IPS DF 6.9 (cell line): Measurements from ENCODE around the gene FGF10.

Experiments used
- DNase-seq: peaks from one replicate; pipeline ENCODE4 v3.0.0-alpha.2; 2013; ENCODE audit warnings: low read depth, low spot score
- H3K27ac ChIP-seq: one replicate; pipeline ENCODE4 v1.5.1; 2013; ENCODE audit warnings: low read length, control low read depth
- H3K27me3 ChIP-seq: 2 replicates; pipeline ENCODE4 v1.6.1; 2013; ENCODE audit warnings: mild to moderate bottlenecking, low read length; ENCODE audit not compliant: control insufficient read depth, insufficient read depth
- H3K36me3 ChIP-seq: 2 replicates; pipeline ENCODE4 v1.6.1; 2013; ENCODE audit warnings: low read length; ENCODE audit not compliant: control insufficient read depth, insufficient read depth
- H3K4me1 ChIP-seq: 2 replicates; pipeline ENCODE4 v1.6.1; 2013; ENCODE audit warnings: low read length; ENCODE audit not compliant: control insufficient read depth, insufficient read depth
- H3K4me3 ChIP-seq: 2 replicates; pipeline ENCODE4 v1.5.1; 2013; ENCODE audit warnings: mild to moderate bottlenecking, low read length
- H3K9me3 ChIP-seq: 2 replicates; pipeline ENCODE4 v1.6.1; 2013; ENCODE audit warnings: low read length, inconsistent platforms; ENCODE audit not compliant: control insufficient read depth, insufficient read depth
- WGBS: extraction: QIAGEN DNeasy Blood & Tissue Kit; methylation state at CpG from one replicate; pipeline ENCODE4 v1.1.7; 2013; ENCODE audit warnings: mixed read lengths, missing lambda C conversion rate; ENCODE audit not compliant: insufficient read length, insufficient coverage; 5-methylcytosine and 5-hydroxymethylcytosine counted together

Gene FGF10

DNA sequence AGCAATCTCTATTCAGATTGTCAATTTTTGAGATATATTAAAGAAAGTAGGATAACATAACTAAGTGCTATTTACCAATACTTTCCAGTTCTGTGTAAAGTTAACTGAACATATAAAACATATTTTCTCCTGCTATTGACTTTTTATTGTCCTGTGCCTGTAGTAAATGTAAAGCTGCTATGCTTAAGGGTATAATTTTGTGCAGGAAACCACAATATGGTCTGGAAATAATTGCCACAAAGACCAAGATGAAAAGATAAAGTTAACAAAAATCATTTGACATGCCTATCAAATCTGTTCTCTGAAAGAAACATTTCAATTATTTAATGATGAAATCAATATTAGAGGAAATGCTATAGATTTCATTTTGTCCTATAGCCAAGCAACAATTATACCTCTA, 121.3 kb downstream of the FGF10 start:
- DNase-seq: no peak
- Histone ChIP-seq H3K4me1 (no peaks in the 10 kb centered on the region), H3K9me3 (no peaks in the 10 kb centered on the region), H3K27me3 (no peaks in the 10 kb centered on the region), H3K36me3 (no peaks in the 10 kb centered on the region), H3K4me3 (no peak overlapping the region), H3K27ac (no peak overlapping the region)

DNA sequence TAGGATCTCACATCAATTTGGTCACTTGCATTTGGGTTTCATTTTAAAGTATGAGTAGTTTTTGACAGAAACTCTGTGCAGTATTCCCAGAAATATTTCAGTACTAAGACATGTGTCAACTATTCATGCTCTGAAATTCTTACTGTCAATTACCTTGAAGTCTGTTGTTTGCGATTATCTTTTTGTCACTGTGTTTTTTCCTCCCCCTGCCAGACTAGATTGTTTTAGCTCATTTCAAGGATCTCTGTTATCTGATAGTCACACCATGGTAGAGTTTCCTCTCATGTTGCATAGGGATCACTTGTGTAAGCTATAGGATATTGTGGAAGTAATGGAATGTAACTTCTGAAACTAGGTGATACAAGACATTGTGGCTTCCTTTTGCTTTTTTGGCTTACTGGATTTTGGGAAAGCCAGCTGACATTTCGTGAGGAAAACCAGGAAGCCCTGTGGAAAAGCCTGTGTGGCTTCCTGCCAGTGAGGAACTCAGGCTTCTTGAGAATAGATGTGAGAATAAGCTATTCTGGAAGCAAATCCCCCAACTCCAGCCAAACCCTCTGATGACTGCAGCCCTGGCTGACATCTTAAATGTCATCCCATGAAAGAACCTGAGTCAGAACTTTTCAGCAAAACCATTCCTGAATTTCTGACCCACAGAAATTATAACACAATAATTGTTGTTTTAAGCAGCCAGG, 122.2 kb downstream of the FGF10 start:
- no peak for DNase-seq
- Histone ChIP-seq H3K27me3 (no peaks in the 10 kb centered on the region), H3K4me3 (no peak overlapping the region), H3K27ac (no peak overlapping the region), H3K4me1 (no peaks in the 10 kb centered on the region), H3K9me3 (no peaks in the 10 kb centered on the region), H3K36me3 (no peaks in the 10 kb centered on the region)
- no CpG with 5 or more reads among the region's 2 CpGs for WGBS

DNA sequence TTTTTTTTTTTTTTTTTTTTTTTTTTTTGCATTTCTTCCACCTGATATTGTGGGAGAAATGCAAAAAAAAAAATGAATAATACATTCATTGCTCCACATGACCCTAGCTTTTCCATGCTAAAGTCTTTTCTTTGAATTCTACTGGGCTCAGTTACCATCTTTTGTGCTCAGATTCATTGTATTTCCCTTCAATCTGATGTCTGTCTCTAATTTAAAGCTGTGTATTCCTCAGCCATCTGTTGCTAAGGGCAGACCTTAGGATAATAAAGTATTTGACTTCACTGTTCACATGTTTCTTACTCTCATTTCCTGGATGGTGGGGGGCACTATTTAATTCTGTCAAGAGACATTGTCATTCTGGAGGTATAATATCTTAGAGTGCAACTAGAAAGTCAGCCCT, 123.5 kb downstream of the FGF10 start:
- Histone ChIP-seq H3K36me3 (no peaks in the 10 kb centered on the region), H3K27ac (no peak overlapping the region), H3K4me3 (no peak overlapping the region), H3K4me1 (no peaks in the 10 kb centered on the region), H3K9me3 (no peaks in the 10 kb centered on the region), H3K27me3 (no peaks in the 10 kb centered on the region)
- no peak for DNase-seq

DNA sequence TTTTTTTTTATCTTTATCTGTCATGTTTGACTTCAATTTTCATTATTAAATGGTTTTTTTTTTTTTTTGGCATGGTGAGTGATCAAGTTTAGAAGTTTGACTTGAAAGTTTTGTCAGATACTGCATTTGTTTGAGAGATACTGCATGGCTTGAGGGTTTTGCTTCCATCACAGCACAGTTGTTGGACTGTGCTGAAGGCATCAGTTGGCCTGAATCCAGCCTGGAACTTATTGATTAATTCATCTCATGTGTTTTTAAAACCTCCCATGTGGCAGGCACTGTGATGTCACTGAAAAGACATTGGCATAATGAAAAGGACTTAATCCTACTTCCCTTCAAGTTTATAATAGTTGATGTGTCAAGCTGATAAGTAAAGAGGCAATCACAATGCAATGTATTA, 128.4 kb downstream of the FGF10 start:
- Histone ChIP-seq H3K4me3 (no peak overlapping the region), H3K36me3 (no peaks in the 10 kb centered on the region), H3K27me3 (no peaks in the 10 kb centered on the region), H3K9me3 (no peaks in the 10 kb centered on the region), H3K4me1 (no peaks in the 10 kb centered on the region), H3K27ac (no peak overlapping the region)
- DNase-seq: no peak

DNA sequence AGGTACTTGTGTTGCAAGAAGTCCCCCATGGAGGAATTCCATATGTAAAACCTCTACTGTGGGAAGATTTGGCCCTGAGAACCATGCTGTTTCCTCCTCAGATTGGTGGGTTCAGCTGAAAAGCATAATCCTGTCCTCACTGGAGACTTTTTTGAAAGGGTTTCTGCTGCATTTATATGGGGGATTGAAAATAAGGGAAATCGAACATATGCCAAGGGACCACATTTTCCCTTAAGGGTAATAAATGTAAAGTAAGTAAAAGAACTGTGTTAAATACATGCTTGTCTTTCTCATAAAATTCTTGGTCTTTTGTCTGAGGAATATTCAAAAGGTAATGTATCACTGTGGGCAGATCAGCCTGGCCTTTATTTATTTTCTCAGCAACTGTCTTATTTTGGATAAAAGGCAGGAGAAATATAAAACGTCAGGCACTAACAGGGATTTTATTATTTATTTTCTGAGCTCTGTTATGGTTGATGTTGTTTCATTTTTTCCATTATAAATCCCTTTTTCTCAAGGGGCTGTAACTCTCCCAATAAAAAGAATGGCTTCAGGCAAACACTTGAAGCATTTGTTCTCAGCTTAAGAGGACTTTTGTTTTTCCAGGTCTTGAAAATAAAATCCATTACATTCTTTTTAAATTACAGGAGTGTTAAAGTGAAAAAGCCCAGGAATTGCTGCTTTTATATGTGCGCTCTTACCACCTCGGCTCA, 131.4 kb downstream of the FGF10 start:
- Histone ChIP-seq H3K36me3 (no peaks in the 10 kb centered on the region), H3K27me3 (no peaks in the 10 kb centered on the region), H3K4me1 (no peaks in the 10 kb centered on the region), H3K9me3 (no peaks in the 10 kb centered on the region), H3K27ac (no peak overlapping the region), H3K4me3 (no peak overlapping the region)
- no CpG with 5 or more reads among the region's 4 CpGs for WGBS
- DNase-seq: no peak

DNA sequence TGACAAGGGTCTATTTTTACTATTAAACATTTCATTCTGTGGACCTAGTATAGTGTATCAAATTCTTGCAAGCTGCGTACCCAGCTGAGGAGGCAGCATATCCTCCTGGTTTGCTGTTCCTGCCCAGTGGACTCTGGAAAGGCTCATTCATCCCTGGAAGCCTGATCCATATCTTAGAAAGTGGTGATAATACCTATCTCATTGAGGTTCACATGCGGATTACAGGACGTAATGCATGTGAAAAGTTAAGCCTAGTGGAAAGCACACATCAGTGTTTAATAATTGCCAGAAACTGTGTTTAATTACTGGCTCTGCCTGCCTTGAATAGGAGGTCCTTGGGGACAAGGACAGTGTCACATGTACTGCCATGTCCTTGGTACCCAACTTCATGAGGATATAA, 132.0 kb downstream of the FGF10 start:
- Histone ChIP-seq H3K27me3 (no peaks in the 10 kb centered on the region), H3K4me3 (no peak overlapping the region), H3K4me1 (no peaks in the 10 kb centered on the region), H3K9me3 (no peaks in the 10 kb centered on the region), H3K36me3 (no peaks in the 10 kb centered on the region), H3K27ac (no peak overlapping the region)
- WGBS: no CpG with 5 or more reads among the region's 3 CpGs
- DNase-seq: no peak
